HepG2 (cell line): ENCODE data around the gene ABCF1. TPM values are rescaled to one million over a fixed set of nuclear protein-coding genes. Genes with fewer than 3 reads are reported as not detected.

Experiments used
- ATF1 ChIP-seq: IDR thresholded peaks from 2 replicates; pipeline ENCODE4 v1.6.1; 2016; ENCODE audit warnings: mild to moderate bottlenecking, control low read depth
- E2F5 ChIP-seq: sonication (generic); formaldehyde crosslinking; conservative IDR thresholded peaks from 2 replicates; pipeline ENCODE4 v1.4.0; 2020; ENCODE audit warnings: missing genetic modification reagents
- EED ChIP-seq: sonication (generic); formaldehyde crosslinking; IDR thresholded peaks from 2 replicates; pipeline ENCODE4 v1.5.0; 2020; ENCODE audit warnings: mild to moderate bottlenecking, missing genetic modification reagents
- FOXP1 ChIP-seq, 2 experiments: fragments of 450-650 bp in 1 of 2; IDR thresholded peaks; 2 replicates each; pipeline ENCODE4 v1.6.1; 2017 to 2018; ENCODE audit warnings: antibody characterized with exemption in 1 of 2
- GATA4 ChIP-seq: sonication (generic); IDR thresholded peaks from 2 replicates; pipeline ENCODE4 v1.6.1; 2016; ENCODE audit warnings: antibody characterized with exemption, low read depth, borderline replicate concordance
- HMGA1 ChIP-seq: sonication (generic); formaldehyde crosslinking; conservative IDR thresholded peaks from 2 replicates; pipeline ENCODE4 v1.4.0; 2020; ENCODE audit warnings: missing genetic modification reagents
- HNRNPK ChIP-seq: fragments of 200-400 bp; formaldehyde crosslinking; IDR thresholded peaks from 2 replicates; pipeline ENCODE4 v1.6.1; 2018; ENCODE audit warnings: low read length, low read depth, moderate library complexity, mild to moderate bottlenecking; ENCODE audit not compliant: poor library complexity, severe bottlenecking
- LBX2 ChIP-seq: sonication (generic); formaldehyde crosslinking; IDR thresholded peaks from 2 replicates; pipeline ENCODE4 v1.5.0; 2020; ENCODE audit warnings: missing genetic modification reagents, mild to moderate bottlenecking, borderline replicate concordance
- NFE2L2 ChIP-seq: fragments of 150-350 bp; IDR thresholded peaks from 2 replicates; pipeline ENCODE4 v1.6.1; 2014; ENCODE audit warnings: low read length
- NFKBIZ ChIP-seq: IDR thresholded peaks from 2 replicates; pipeline ENCODE4 v1.6.1; 2018; ENCODE audit warnings: missing genetic modification reagents, missing compliant biosample characterization
- NR2F1 ChIP-seq, 2 experiments: fragments of 450-650 bp in 1 of 2; formaldehyde crosslinking in 1 of 2; IDR thresholded peaks; 2 replicates each; pipeline versions ENCODE4 v1.5.0 to v1.6.1; 2016 to 2020; ENCODE audit warnings: mild to moderate bottlenecking in 1 of 2, missing compliant biosample characterization in 1 of 2, missing genetic modification reagents in 1 of 2, moderate library complexity in 1 of 2
- PHF21A ChIP-seq: sonication (generic); formaldehyde crosslinking; IDR thresholded peaks from 2 replicates; pipeline ENCODE4 v1.5.0; 2020; ENCODE audit warnings: mild to moderate bottlenecking, missing genetic modification reagents
- RARG ChIP-seq: sonication (generic); formaldehyde crosslinking; IDR thresholded peaks from 2 replicates; pipeline ENCODE4 v1.4.0; 2020; ENCODE audit warnings: low read depth, mild to moderate bottlenecking, missing genetic modification reagents
- SAFB2 ChIP-seq: sonication (generic); formaldehyde crosslinking; IDR thresholded peaks from 2 replicates; pipeline ENCODE4 v1.5.1; 2020; ENCODE audit warnings: missing genetic modification reagents, low read depth, mild to moderate bottlenecking, borderline replicate concordance
- SP140L ChIP-seq: sonication (generic); formaldehyde crosslinking; IDR thresholded peaks from 2 replicates; pipeline ENCODE4 v1.4.0; 2020; ENCODE audit warnings: missing genetic modification reagents, borderline replicate concordance
- TARDBP ChIP-seq: sonication (generic); formaldehyde crosslinking; IDR thresholded peaks from 2 replicates; pipeline ENCODE4 v1.8.0; 2022; ENCODE audit warnings: mild to moderate bottlenecking, missing genetic modification reagents
- TMF1 ChIP-seq: sonication (generic); formaldehyde crosslinking; IDR thresholded peaks from 2 replicates; pipeline ENCODE4 v1.8.1; 2022; ENCODE audit warnings: low read depth, missing genetic modification reagents
- ZBTB7A ChIP-seq: sonication (generic); formaldehyde crosslinking; IDR thresholded peaks from 2 replicates; pipeline ENCODE4 v1.8.0; 2022; ENCODE audit warnings: mild to moderate bottlenecking, missing genetic modification reagents
- ZFAT ChIP-seq: sonication (generic); formaldehyde crosslinking; conservative IDR thresholded peaks from 2 replicates; pipeline ENCODE4 v1.8.1; 2023; ENCODE audit warnings: missing genetic modification reagents, inconsistent platforms
- ZNF142 ChIP-seq: sonication (generic); formaldehyde crosslinking; IDR thresholded peaks from 2 replicates; pipeline ENCODE4 v1.4.0; 2020; ENCODE audit warnings: missing genetic modification reagents
- ZNF225 ChIP-seq: sonication (generic); formaldehyde crosslinking; IDR thresholded peaks from 2 replicates; pipeline ENCODE4 v1.4.0; 2020; ENCODE audit warnings: mild to moderate bottlenecking, missing genetic modification reagents
- ZNF280B ChIP-seq: sonication (generic); formaldehyde crosslinking; IDR thresholded peaks from 2 replicates; pipeline ENCODE4 v1.5.0; 2020; ENCODE audit warnings: missing genetic modification reagents, mild to moderate bottlenecking, borderline replicate concordance
- polyA plus RNA-seq, 8 experiments: library from polyadenylated mRNA; depleted of rRNA in 3 of 8; stranded (reverse) in 7 of 8; unstranded in 1 of 8; fragments of >200 nt; fragmentation: Illumina TruSeq in 4 of 8; extraction: Trizol in 4 of 8; gene quantifications; 2 replicates each; pipeline versions ENCODE4 v1.2.1 to v1.2.3, GENCODE V29; 2011 to 2016; ENCODE audit warnings: low read depth in 4 of 8, missing spikeins in 1 of 8, mixed read lengths in 1 of 8; ENCODE audit not compliant: insufficient read depth in 1 of 8
- total RNA-seq, 5 experiments: library from RNA; depleted of rRNA; stranded (reverse); fragments of >200 nt; fragmentation: Illumina TruSeq; extraction: Trizol; gene quantifications; 2 replicates each; pipeline ENCODE4 v1.2.3, GENCODE V29; 2016; ENCODE audit warnings: low read depth in 1 of 5

Gene ABCF1
- total and polyA plus RNA-seq, 2 of the 13 experiments (the other 11 are each of a cell fraction or from before 2014, with no cell fraction given), result 25.4 to 98.9 TPM

- TF ChIP-seq ZNF142 (CRISPR knock-in tag) (0 out of 2 replicates have a peak, but pooled peaks have one; percentile 14), SAFB2 (CRISPR knock-in tag) (no peak), PHF21A (CRISPR knock-in tag) (no peak), HMGA1 (CRISPR knock-in tag) (no peak), RARG (no peak; the same call in 1 of the 2 replicates), FOXP1 (IDR thresholded peaks at IDR 0.05) (no peak), FOXP1 (CRISPR knock-in tag; IDR thresholded peaks at IDR 0.05) (no peak), NFKBIZ (CRISPR knock-in tag) (no peak), ZBTB7A (CRISPR knock-in tag) (no peak), TMF1 (CRISPR knock-in tag) (no peak), LBX2 (CRISPR knock-in tag) (no peak), TARDBP (CRISPR knock-in tag) (no peak), EED (CRISPR knock-in tag) (no peak), HNRNPK (peak; percentile 97), NR2F1 (CRISPR knock-in tag; IDR thresholded peaks at IDR 0.05) (peak in 1 of 2 experiments; percentile 62; a peak in 2 of 4 replicates), ZNF225 (no peak), ZFAT (no peak), ZNF280B (CRISPR knock-in tag) (no peak), GATA4 (no peak), E2F5 (CRISPR knock-in tag) (no peak), NFE2L2 (no peak), SP140L (CRISPR knock-in tag) (no peak), ATF1 (CRISPR knock-in tag) (peak; percentile 59; the same call in 1 of the 2 replicates)
Observed at GRCh38 chr6:30615219-30615957, 44.1 kb downstream of the ABCF1 start (continued).
